Activated T-cell treated with anti-CD3 and anti-CD28 coated beads for 48 hours (primary cell): ENCODE data around the gene RASSF7.

Source experiments
- DNase-seq: peaks from one replicate; pipeline ENCODE4 v3.0.0-alpha.2; 2020; ENCODE audit warnings: low read depth

The RASSF7 gene

DNA sequence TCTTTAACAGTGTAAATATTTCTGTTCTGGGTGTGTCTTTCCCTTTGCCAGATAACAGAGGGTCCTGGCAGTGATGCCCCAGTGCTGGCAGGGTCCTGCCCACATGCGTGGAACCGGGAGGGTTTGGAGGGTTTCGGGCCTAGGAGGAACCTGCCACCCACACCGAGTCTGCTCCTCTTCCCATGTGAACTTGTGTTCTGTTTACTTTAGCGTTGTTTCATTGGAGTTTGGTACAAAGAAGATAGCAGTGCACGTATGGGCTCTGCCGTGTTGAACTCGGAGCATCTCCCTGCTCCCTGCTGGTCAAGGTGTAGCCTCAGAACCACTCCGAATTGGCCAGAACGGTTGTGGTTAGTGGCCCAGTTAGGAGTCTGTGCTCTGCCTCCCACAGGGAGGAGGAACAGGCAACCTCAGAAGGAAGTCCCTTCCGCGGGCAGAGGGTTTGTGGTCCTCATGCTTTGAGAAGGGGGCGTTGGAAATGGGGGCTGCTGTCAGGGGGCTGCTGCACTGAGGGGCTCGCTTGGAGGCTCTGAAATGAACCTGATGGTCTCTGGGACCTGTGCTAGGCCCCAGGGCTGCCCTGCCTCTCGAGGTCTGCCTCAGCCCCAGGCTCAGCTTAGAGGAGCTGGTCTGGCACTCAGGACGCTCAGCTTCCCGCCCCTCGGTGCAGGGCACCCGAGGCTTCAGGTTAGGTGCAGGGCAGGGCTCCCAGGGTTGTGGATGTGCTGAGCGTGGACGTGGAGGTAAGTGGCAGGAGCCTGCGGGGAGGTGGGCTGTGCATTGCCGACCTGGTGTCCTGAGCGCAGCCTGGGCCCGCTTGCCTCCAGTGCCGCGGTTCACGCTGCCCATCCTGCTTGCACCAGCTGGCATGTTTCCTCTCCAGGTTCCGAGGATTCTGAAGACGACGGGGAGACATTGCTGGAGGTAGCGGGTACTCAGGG, 25.9 kb downstream of the RASSF7 start:
- DNase-seq, result no peak

DNA sequence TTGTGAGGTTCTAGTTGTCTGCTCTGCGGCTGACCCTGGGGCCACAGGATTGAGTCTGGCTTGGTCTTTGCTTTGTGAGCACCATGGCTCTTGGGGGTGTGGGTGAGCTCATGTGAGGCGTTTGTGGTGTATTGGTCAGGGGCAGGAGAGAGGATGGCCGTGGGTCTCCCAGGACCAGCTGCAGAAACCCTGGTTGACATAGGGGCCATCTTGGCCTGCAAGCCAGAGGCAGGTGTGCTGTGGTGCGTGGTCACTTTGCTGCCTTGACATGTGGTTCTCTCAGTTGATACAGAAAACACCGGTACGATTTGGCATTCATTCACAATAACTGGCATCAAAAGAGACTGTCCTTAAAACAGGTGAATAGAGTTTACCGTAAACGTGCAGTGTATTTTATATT, 26.8 kb downstream of the RASSF7 start:
- DNase-seq, result no peak

DNA sequence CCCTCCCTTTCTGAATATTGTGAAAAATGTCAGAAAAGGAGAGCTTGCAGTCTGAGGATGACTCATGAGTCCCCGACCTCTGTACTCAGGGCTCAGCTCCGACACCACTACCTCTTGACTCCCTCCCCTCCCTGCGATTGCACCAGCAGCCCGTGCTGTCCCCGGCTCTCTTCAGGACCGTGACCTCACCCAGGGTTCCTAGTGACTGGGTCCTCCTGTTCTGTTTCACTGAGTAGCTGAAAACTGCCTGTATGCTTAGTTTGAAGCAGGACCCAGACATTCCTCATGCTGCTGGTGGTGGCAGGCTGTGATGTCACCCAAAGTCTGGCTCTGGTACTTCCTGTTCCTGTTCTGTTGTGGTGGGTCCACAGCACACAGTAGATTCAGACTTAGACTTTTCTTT, 27.2 kb downstream of the RASSF7 start:
- DNase-seq, result peak; percentile 60

GRCh38 chr11:589798-590197, 29.0 kb downstream of the RASSF7 start:
- DNase-seq, result no peak

- DNase-seq, result no peak
Measured at GRCh38 chr11:590997-591396, 30.2 kb downstream of the RASSF7 start.

DNA sequence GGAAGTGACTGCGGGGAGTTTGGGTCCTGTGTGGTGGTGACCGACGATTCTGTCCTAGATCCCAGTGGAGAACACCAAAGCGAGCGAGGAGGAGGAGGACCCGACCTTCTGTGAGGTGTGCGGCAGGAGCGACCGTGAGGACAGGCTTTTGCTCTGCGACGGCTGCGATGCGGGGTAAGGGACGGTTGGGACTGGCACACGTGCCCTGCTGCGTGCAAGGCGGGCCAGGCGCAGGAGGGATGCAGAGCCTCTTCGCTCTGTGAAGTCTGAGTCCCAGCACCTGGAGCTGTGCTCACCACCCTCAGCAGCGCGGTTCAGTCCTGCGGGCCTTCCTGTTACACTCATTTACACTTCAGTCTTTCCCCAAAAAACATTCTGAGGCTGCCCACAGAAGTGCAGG, 31.7 kb downstream of the RASSF7 start:
- no peak for DNase-seq

DNA sequence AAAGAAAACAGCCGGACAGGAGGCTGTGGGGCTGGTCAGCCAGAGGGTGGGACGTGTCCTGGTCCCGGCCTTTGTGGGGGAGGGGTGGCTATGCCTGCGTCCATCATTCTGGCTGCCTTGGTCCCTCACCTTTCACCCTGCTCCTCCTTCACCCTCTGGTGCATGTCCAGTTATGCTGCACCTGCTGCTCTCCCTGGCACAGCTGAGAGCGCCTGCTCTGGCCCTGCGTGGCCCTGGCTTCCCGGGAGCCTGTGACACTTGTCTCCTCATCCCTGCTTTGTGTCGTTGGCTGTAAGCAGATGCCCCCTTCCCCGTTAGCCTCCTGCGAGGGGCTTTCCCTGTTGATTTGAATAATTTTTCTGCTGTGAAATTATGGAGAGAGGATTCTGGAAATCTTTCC, 32.1 kb downstream of the RASSF7 start:
- no peak for DNase-seq

GRCh38 chr11:593347-593746, 32.6 kb downstream of the RASSF7 start:
- no peak for DNase-seq

DNA sequence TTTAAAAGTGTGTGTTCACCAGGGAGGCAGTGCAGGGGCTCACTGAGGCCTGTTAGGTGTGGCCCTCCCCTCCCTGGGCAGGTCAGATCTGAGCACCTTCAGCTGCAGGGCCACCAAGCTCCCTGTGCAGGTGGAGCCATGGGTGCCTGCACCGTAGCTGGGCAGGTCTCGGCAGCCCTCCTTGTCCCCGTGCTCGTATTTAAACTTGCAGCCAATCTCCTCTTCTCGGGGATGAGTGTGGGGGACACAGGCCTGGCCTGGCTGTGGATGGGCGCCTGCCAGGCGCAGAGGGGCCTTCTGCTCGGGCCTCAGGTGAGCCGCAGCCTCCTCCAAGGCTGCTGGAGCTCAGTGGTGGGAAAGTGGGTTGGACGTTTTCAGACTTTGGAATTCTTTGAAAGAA, 34.6 kb downstream of the RASSF7 start:
- no peak for DNase-seq

GRCh38 chr11:596374-596773, 35.6 kb downstream of the RASSF7 start:
- DNase-seq, result no peak

- DNase-seq, result no peak
Measured at GRCh38 chr11:597166-597725, 36.5 kb downstream of the RASSF7 start.

- DNase-seq, result no peak
Measured at GRCh38 chr11:598005-598680, 37.4 kb downstream of the RASSF7 start.

DNA sequence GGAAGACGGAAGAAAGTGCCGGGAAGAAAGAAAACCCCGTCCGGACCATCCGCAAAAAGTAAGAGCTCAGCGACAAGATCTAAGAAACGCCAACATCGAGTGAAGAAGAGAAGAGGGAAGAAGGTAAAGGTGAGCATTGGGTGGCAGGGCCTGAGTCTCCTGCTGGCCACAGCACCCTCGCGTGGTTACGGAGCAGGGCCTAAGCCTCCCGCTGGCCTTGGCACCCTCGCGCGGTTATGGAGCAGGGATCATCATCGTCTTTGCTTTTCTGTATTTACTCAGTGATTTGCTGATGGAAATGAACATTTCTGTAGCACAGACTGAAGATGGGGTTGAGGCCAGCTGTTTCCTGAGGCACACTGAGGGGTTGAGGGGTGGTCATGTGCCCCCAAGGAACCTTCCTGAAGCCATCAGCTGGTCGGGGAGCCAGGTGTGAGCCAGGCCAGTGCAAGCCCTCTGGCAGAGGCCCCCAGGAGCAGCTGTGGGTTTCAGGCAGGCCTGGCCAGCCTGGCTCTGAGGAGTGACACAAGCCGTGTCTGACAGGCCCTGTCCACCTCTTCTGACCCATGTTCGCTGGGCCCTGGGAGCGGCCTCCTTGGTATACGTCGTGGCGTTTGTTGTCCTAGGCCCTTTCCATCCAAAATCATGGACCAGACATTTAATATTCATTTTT, 40.9 kb downstream of the RASSF7 start:
- DNase-seq, result no peak

DNA sequence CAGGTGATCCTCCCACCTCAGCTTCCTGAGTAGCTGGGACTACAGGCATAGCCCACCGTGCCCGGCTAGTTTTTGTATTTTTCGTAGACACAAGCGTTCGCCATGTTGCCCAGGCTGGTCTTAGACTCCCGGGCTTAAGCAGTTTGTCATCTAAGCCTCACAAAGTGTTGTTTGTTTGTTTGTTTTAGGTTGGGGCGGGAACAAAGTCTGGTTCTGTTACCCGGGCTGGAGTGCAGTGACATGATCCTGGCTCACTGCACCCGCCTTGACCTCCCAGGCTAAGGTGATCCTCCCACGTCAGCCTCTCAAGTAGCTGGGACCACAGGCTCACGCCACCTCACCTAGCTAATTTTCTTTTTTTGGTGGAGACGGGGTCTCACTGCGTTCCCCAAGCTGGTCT, 42.4 kb downstream of the RASSF7 start:
- no peak for DNase-seq

DNA sequence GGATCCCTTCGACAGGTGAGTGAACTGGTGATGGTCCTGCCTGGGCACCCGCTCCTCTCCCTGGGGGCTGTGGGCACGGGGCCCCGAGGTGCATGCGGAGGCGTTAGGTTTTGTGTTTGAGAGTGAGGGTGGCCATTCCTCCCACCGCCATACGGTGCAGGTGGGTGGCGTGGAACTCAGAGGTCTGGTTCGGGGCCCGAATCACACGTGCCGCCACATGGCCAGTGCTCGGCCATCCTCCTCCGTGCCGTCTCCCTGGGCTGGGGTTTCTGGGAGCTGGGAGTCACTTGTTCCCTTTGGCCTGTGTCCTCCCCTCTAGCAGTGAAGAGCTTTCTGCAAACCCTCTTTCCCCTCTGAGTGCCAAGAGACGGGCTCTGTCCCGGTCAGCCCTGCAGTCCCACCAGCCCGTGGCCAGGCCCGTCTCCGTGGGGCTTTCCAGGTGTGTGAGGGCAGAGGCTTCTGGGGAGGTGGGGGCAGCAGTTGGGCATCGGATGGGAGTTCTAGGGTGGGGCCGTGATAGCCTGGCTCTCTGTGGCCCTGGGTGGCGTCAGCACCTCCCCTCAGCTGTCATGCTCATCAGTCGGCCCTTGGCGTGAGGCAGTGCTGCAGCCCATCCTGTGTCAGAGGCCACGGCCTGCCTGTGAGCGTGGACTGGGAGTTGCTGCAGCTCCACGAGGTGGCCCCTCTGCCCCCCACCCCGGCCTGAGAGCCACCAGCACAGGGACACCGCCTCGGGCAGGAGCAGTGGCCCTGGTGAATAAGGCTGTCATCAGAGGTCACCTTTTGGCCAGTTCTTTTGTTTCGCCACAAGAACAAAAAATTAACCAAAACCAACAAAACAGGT, 44.7 kb downstream of the RASSF7 start:
- no peak for DNase-seq

DNA sequence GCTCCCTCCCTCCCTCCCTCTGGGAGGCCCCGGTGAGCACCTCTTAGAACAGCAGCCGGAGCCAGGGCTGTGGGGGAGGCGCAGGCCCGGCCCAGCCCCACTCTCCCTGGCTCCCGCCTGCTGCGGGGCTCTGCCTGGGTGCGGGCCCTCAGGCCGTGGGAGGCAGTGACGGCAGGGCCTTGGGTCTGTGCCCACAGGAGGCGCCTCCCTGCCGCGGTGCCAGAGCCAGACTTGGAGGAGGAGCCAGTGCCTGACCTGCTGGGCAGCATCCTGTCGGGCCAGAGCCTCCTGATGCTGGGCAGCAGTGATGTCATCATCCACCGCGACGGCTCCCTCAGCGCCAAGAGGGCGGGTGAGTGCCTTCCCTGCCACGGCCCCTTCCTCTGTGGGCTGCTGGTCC, 45.5 kb downstream of the RASSF7 start:
- no peak for DNase-seq

DNA sequence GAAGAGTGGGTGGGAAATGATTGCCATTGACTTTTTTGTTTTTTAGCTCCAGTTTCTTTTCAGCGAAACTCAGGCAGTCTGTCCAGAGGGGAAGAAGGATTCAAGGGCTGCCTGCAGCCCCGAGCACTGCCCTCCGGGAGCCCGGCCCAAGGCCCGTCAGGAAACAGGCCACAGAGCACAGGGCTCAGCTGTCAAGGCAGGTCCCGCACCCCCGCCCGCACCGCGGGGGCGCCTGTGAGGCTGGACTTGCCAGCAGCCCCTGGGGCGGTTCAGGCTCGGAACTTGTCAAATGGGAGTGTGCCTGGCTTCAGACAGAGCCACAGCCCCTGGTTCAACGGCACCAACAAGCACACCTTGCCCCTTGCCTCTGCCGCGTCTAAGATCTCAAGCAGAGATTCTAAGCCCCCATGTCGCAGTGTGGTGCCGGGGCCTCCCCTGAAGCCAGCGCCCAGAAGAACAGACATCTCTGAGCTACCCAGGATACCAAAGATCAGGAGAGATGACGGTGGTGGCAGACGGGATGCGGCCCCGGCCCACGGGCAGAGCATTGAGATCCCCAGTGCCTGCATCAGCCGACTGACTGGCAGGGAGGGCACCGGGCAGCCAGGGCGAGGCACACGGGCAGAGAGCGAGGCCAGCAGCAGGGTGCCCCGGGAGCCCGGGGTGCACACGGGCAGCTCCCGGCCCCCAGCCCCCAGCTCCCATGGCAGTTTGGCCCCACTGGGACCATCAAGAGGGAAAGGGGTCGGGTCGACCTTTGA, 46.4 kb downstream of the RASSF7 start:
- DNase-seq, result no peak

- no peak for DNase-seq
Measured at GRCh38 chr11:607971-608659, 47.3 kb downstream of the RASSF7 start.

DNA sequence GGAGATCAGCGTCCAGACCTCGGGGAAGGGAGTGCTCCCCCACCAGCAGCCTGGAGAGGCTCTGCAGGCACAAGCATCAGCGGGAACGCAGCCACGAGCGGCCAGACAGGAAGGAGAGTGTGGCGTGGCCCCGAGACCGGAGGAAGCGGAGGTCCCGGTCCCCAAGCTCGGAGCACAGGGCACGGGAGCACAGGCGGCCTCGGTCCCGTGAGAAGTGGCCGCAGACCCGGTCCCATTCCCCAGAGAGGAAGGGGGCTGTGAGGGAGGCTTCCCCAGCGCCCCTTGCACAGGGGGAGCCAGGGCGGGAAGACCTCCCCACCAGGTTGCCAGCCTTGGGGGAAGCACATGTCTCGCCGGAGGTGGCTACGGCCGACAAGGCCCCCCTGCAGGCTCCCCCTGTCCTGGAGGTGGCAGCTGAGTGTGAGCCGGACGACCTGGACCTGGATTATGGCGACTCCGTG, 48.1 kb downstream of the RASSF7 start:
- DNase-seq, result no peak

DNA sequence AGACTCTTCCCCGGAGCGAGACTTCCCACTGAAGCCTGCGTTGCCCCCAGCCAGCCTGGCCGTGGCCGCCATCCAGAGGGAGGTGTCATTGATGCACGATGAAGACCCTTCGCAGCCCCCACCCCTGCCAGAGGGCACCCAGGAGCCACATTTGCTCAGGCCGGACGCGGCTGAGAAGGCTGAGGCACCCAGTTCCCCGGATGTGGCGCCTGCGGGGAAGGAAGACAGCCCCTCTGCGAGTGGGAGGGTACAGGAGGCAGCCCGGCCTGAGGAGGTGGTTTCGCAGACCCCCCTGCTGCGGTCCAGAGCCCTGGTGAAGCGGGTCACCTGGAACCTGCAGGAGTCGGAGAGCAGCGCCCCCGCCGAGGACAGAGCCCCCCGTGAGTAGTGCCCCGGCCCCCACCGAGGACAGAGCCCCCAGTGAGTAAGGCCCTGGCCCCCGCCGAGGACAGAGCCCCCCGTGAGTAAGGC, 48.6 kb downstream of the RASSF7 start:
- DNase-seq, result no peak
